ENCODE data around the gene MB. TPM values are rescaled to one million over a fixed set of nuclear protein-coding genes. Genes with fewer than 3 reads are reported as not detected.

The MB gene
- total RNA-seq, 1 experiment from 2014 or later: 1.5 TPM

GRCh38 chr22:35649636-35650250 is 32.6 kb upstream of the MB start:
- H3K9me3 ChIP-seq (ENCODE audit: control insufficient read depth in 1 of 2, insufficient read depth in 1 of 2, low read depth in 1 of 2, low read length in 2 of 2): no peaks in the 10 kb centered on the region

More at GRCh38 chr22:35649636-35650250, 32.6 kb upstream of the MB start:
- DNase-seq (ENCODE audit: low read depth, low spot score) (no peak), ATAC-seq (no peak)
- intact Hi-C loops (cut with micrococcal nuclease): no loop called here
- Histone ChIP-seq H3K4me3 (replicated peaks in 1 of 2; ENCODE audit: low read depth in 1 of 2, low read length in 2 of 2) (no peak overlapping the region), H3K4me1 (ENCODE audit: control insufficient read depth in 1 of 2, insufficient read depth in 2 of 2, low read length in 2 of 2) (peaks cover 12 to 16% of the 10 kb centered on the region in 2 experiments; a peak in 3 of 4 replicates), H3K36me3 (ENCODE audit: control insufficient read depth in 1 of 2, insufficient read depth in 2 of 2, low read length in 2 of 2) (no peaks in the 10 kb centered on the region), H3K27me3 (ENCODE audit: insufficient read depth, low read length) (no peaks in the 10 kb centered on the region), H4K20me1 (ENCODE audit: insufficient read depth) (no peaks in the 10 kb centered on the region), H3K27ac (ENCODE audit: low read depth, low read length) (no peak overlapping the region), H3K9ac (ENCODE audit: low read length) (no peak overlapping the region), H3K4me2 (ENCODE audit: low read length) (no peak overlapping the region), H3K9me2 (ENCODE audit: insufficient read depth) (no peaks in the 10 kb centered on the region), H3K79me2 (ENCODE audit: insufficient read depth, low read length) (no peaks in the 10 kb centered on the region), H2AFZ (ENCODE audit: low read depth, low read length, poor library complexity, severe bottlenecking) (no peak overlapping the region)
- ChIA-PET RAD21 (ENCODE audit: low non-redundant PET in 1 of 2, low total read pairs in 2 of 2, uncharacterized antibody in 2 of 2, unreplicated experiment in 2 of 2) (no interaction called here), CTCF (no interaction called here), POLR2A (interaction anchor here (1.9 kb wide), 1 partner anchor 22 kb away, joined by 4 read pairs; no protein-coding TSS in a partner anchor)
- TF ChIP-seq REST (IDR thresholded peaks at IDR 0.05; ENCODE audit: low read depth) (no peak), ZBTB33 (IDR thresholded peaks at IDR 0.05; ENCODE audit: extremely low read depth, insufficient replicate concordance, low read length) (no peak), CEBPB (IDR thresholded peaks at IDR 0.05; ENCODE audit: low read depth) (no peak), POLR2AphosphoS5 (IDR thresholded peaks at IDR 0.05; ENCODE audit: low read depth, low read length) (no peak), JUND (IDR thresholded peaks at IDR 0.05) (no peak), TCF7L2 (IDR thresholded peaks at IDR 0.05; ENCODE audit: borderline replicate concordance, extremely low read depth, insufficient read depth, insufficient read length) (no peak), MAX (IDR thresholded peaks at IDR 0.05) (no peak), YY1 (IDR thresholded peaks at IDR 0.05; ENCODE audit: extremely low read depth, insufficient replicate concordance, low read depth, low read length) (no peak), SP1 (IDR thresholded peaks at IDR 0.05; ENCODE audit: low read depth) (no peak), EZH2phosphoT487 (IDR thresholded peaks at IDR 0.05; ENCODE audit: borderline replicate concordance) (no peak), POLR2A (IDR thresholded peaks at IDR 0.05; ENCODE audit: borderline replicate concordance, extremely low read depth, insufficient read depth, insufficient read length) (no peak), ZFX (IDR thresholded peaks at IDR 0.05) (no peak)
- no TSS peak for BruUV-seq (replicated peaks)
